Stimulated activated CD4-positive, alpha-beta T cell treated with anti-CD3 and anti-CD28 coated beads, Interleukin-15, amount 100 ng/mL, for 1 hour (primary cell): Measurements from ENCODE around the gene IL17RB.

Source experiments
- DNase-seq, 2 donors: peaks; one replicate each; pipeline ENCODE4 v3.0.0-alpha.2; 2020; ENCODE audit warnings: low read depth in 1 of 2, low spot score in 1 of 2

The IL17RB gene

DNA sequence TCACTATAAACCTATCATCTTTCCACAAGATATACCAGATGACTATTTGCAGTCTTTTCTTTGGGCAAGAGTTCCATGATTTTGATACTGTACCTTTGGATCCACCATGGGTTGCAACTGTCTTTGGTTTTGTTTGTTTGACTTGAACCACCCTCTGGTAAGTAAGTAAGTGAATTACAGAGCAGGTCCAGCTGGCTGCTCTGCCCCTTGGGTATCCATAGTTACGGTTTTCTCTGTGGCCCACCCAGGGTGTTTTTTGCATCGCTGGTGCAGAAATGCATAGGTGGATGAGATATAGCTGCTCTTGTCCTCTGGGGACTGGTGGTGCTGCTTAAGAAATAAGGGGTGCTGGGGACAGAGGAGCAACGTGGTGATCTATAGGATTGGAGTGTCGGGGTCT, 33.9 kb upstream of the IL17RB start:
- DNase-seq = no peak

GRCh38 chr3:53813229-53813628, 33.1 kb upstream of the IL17RB start:
- DNase-seq = no peak

- no peak for DNase-seq
Observed at GRCh38 chr3:53813876-53814275, 32.5 kb upstream of the IL17RB start.

DNA sequence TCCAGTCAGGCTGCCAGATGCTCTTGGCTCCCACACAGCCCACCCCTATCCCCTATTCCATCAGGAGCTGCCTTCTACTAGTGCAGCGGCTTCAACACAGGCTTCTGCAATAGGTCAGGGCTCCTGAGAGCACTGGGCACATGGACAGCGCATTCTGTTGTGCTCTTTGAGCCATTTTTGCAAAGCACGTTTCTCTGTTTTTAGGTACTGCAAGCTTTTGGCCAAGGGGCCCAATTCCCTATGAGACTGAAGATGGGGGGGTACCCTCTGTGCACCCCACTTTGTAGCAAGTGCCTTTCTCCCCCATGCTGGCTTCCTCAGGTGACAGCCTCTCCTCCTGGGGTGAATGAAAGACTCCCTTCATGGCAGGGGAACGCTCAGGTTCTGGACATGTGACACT, 31.3 kb upstream of the IL17RB start:
- no peak for DNase-seq

DNA sequence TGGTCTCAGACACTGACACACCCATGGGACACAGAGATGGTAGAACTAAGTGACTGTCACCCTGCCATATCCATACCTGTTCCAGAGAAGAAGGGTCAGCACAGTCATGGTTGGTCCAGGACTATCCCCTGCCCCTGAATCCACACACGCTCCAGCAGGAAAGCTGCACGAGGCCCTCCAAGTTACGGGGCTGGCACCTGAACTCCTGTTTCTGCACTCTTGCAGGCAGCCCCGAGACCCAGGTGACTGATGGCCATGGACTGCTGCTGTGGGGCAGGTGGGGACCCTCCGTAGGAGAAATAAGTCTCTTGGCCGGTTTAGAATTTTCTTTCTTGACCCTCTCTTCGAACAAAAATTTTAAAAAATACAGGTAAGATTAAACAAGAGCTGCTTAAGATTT, 30.7 kb upstream of the IL17RB start:
- DNase-seq = no peak

- no peak for DNase-seq
Observed at GRCh38 chr3:53816425-53816824, 29.9 kb upstream of the IL17RB start.

DNA sequence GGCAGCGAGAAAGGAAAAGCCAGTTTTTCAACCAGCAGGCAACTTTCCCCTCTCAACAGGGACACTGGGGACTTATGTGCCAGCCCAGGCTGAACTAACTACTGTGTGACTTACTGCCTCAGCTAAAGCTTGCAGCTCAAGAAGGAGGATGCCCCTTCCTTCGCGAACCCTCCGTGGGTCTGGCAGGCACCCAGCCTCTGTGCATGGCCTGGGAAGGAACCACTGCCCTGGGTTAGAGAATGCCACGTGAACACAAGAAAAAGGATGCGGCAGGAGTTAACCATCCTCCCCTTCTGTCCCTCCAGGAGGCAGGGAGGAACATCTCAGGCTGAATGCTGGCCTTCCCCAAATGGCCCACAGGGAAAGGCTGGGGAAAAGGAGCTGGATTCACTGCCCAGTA, 29.2 kb upstream of the IL17RB start:
- DNase-seq = no peak

DNA sequence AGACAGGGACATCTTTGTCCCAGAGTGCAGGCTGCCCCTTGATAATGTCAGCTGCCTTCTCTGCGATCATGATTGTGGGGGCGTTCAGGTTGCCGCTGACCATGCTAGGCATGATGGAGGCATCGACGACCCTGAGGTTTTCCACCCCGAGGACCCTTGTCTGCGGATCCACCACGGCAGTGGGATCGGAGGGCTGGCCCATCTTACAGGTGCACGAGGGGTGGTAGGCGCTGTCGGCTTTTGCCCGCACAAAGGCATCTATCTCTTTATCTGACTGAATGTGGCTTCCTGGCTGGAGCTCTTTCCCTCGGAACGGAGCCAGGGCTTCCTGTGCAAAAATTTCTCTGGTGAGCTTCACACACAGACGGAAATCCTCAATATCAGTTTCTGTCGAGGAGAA, 28.6 kb upstream of the IL17RB start:
- DNase-seq = no peak

- no peak for DNase-seq
Observed at GRCh38 chr3:53818221-53819162, 27.9 kb upstream of the IL17RB start.

GRCh38 chr3:53819163-53819868, 27.1 kb upstream of the IL17RB start:
- DNase-seq = no peak

- no peak for DNase-seq
Observed at GRCh38 chr3:53820084-53820483, 26.3 kb upstream of the IL17RB start.

GRCh38 chr3:53820756-53821580, 25.4 kb upstream of the IL17RB start:
- DNase-seq = no peak

DNA sequence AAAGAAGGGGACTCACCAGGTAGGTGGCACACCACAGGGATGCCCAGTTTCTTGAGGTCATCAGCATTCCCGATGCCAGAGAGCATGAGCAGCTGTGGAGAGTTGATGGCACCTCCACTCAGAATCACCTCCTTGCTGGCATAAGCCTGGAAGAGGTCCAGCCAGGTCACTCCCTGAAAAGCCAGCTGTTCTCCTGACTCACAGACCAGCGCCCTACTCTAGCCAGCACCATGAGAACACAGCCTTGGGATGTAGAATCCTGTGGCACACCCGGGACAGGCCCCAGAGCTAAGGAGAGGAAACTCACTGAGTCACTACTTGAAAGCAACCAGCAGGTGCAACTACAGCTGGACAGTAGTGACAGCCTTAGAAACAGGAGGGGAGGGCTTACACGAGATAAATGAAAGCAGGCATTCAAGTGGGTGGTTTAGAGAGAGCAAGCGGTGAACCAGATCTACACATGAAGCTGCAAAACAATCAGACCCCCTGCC, 24.7 kb upstream of the IL17RB start:
- no peak for DNase-seq

- DNase-seq = no peak
Observed at GRCh38 chr3:53822331-53822741, 24.0 kb upstream of the IL17RB start.

DNA sequence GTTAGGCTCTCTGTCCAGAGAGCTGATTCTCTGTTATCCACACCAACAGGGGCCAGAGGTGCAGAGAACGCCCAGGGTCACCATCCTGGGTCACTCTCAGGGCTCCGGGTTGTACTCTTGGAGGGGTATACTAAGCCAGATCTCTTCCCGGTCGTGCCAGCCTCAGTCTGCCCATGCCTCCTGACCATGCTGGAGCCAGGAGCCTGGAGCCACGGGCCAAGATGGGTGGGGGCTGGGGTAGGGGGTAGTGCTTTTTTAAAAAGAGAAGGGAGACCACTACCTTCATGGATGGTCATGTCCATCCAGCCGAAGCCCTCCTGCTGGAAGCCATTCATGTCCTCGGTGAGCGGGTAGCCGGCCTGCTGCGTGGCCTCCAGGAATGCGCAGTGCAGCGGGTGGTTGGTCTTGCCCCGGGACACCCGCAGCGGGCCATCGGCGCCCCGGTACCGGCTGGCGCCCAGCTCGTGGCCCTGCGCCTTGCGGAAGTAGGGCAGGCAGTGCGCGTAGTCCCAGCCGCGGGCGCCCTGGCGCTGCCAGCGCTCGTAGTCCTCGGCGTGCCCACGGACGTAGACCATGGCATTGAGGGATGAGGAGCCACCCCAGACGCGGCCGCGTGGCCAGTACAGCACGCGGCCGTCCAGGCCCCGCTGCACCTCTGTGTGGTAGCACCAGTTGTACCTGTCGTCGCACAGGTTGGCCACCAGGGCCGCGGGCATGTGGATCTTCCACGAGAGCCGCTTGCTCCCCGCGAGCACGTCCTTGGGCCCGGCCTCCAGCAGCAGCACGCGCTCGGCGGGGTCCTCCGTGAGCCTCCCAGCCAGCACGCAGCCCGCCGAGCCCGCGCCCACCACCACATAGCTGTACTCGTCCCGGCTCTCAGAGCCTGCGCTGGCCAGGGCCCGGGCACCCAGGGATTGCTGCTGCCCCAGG, 23.1 kb upstream of the IL17RB start:
- DNase-seq = no peak

GRCh38 chr3:53823956-53824657, 22.3 kb upstream of the IL17RB start:
- no peak for DNase-seq

GRCh38 chr3:53824795-53825194, 21.6 kb upstream of the IL17RB start:
- no peak for DNase-seq

- no peak for DNase-seq
Observed at GRCh38 chr3:53826048-53826447, 20.3 kb upstream of the IL17RB start.

- no peak for DNase-seq
Observed at GRCh38 chr3:53828581-53828980, 17.8 kb upstream of the IL17RB start.

DNA sequence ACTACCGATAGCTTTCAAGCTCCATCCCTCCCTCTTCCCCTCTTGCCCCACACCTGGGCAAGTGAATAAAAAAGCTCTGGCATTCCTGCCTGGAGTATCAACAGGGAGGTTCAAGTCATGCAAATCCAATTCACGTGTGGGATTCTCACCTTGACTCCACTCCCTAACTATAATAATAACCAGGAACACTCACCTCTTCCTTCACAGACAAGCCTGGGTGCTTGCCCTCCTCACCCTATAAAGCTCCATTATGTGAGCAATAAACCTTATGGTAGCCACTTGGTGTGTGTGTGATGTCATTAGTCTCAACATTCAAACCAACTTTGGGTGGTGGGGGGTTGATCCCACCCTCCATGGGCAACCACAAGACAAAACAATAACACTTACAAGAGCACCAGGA, 16.8 kb upstream of the IL17RB start:
- no peak for DNase-seq
